GM21529 (cell line): ENCODE data around the gene MYBPC2.

Experiments
- ATAC-seq: cut with Tn5 transposase; IDR thresholded peaks from one replicate; pipeline ENCODE4 v1.9.1; 2021; ENCODE audit not compliant: unreplicated experiment

Gene MYBPC2

GRCh38 chr19:50513746-50514345 lies 81.2 kb downstream of the MYBPC2 start, which contains the start of gene ASPDH:
TSS of gene ASPDH (minus strand) at chr19:50513913. CDS start at chr19:50513823, 90 bp downstream.
- ATAC-seq = no peak

GRCh38 chr19:50514346-50515167 lies 81.9 kb downstream of the MYBPC2 start:
- ATAC-seq = no peak

- ATAC-seq = no peak
Observed at GRCh38 chr19:50515168-50515561, 82.5 kb downstream of the MYBPC2 start.
